ENCODE data around the gene BRD2. TPM values are rescaled to one million over a fixed set of nuclear protein-coding genes. Genes with fewer than 3 reads are reported as not detected.
"Not testable (repeated sequence)": the region's sequence is repeated elsewhere in the genome, so short reads cannot be mapped to it uniquely, and the experiment has no call there.

Gene BRD2
- total RNA-seq, 1 donor from 2014 or later = 312 TPM

GRCh38 chr6:32940656-32941213, 27.7 kb upstream of the BRD2 start, which contains the start of gene HLA-DMB:
TSS of gene HLA-DMB (minus strand) at chr6:32941028. CDS start at chr6:32940807, 221 bp downstream.
- Mint-ChIP-seq H3K27ac (ENCODE audit: unreplicated experiment) (peak within 1 kb of the TSS; percentile 48), H3K4me1 (peaks cover 6% of the 10 kb centered on the region), H3K4me3 (peak within 1 kb of the TSS; percentile 80), H3K36me3 (ENCODE audit: low read depth) (no peaks in the 10 kb centered on the region), H3K27me3 (ENCODE audit: low read depth) (peaks cover 56% of the 10 kb centered on the region), H3K9me3 (no peaks in the 10 kb centered on the region)
- no peak for DNase-seq (ENCODE audit: low read depth, low spot score)
- TF ChIP-seq, protein P1, sequence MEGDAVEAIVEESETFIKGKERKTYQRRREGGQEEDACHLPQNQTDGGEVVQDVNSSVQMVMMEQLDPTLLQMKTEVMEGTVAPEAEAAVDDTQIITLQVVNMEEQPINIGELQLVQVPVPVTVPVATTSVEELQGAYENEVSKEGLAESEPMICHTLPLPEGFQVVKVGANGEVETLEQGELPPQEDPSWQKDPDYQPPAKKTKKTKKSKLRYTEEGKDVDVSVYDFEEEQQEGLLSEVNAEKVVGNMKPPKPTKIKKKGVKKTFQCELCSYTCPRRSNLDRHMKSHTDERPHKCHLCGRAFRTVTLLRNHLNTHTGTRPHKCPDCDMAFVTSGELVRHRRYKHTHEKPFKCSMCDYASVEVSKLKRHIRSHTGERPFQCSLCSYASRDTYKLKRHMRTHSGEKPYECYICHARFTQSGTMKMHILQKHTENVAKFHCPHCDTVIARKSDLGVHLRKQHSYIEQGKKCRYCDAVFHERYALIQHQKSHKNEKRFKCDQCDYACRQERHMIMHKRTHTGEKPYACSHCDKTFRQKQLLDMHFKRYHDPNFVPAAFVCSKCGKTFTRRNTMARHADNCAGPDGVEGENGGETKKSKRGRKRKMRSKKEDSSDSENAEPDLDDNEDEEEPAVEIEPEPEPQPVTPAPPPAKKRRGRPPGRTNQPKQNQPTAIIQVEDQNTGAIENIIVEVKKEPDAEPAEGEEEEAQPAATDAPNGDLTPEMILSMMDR (conservative IDR thresholded peaks at IDR 0.05) = no peak

DNA sequence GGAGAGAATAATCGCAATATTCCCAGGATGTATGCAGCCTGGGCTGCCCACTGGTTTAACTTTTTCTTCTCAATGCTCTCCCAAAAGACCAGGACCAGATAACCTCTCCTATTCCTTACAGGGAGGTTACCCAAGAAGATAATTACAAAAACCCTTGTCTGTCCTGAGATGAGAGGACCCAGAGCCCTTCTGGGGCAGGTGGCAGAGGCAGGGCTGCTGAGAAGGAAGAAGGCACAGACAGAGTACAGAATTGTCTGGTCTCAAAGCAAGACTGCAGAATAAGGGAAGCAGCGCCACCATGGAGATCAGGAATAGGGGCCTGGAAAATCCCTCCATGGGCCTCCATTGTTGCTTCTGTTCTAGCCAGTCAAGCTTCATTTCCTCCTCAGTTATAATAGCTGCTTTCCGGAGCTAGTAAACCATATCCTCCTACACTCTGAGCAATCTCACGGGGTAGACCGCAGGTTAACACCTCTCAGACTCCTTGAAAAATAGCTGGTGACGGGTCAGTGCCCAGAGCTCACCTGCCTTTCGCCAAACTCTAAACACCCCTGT, 27.1 kb upstream of the BRD2 start:
- TF ChIP-seq, protein P1 (conservative IDR thresholded peaks at IDR 0.05) = no peak
- no peak for DNase-seq (ENCODE audit: low read depth, low spot score)
- Mint-ChIP-seq H3K36me3 (ENCODE audit: low read depth) (no peaks in the 10 kb centered on the region), H3K4me3 (no peak overlapping the region), H3K9me3 (no peaks in the 10 kb centered on the region), H3K4me1 (peaks cover 6% of the 10 kb centered on the region), H3K27me3 (ENCODE audit: low read depth) (peaks cover 50% of the 10 kb centered on the region), H3K27ac (ENCODE audit: unreplicated experiment) (no peak overlapping the region)

DNA sequence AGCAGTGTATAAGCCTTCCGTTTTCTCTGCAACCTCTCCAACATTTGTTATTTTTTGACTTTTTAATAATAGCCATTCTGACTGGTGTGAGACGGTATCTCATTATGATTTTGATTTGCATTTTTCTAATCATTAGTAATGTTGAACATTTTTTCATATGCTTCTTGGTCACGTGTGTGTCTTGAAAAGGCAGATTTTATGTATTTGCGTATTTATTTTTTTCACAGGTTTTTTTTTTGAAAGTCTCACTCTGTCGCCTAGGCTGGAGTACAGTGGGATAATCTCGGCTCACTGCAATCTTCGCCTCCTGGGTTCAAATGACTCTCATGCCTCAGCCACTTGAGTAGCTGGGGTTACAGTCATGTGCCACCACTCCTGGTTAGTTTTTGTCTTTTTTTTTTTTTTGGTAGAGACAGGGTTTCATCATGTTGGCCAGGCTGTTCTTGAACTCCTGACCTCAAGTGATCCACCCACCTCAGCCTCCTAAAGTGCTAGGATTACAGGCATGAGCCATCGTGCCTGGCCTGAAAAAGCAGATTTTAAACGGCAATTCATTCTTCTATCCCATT, 25.8 kb upstream of the BRD2 start:
- peaks cover 40% of the 10 kb centered on the region for H3K27me3 Mint-ChIP-seq (ENCODE audit: low read depth)
- not testable (repeated sequence) for H3K9me3 Mint-ChIP-seq; H3K36me3 Mint-ChIP-seq (ENCODE audit: low read depth); DNase-seq (ENCODE audit: low read depth, low spot score); H3K27ac Mint-ChIP-seq (ENCODE audit: unreplicated experiment); H3K4me1 Mint-ChIP-seq; H3K4me3 Mint-ChIP-seq

DNA sequence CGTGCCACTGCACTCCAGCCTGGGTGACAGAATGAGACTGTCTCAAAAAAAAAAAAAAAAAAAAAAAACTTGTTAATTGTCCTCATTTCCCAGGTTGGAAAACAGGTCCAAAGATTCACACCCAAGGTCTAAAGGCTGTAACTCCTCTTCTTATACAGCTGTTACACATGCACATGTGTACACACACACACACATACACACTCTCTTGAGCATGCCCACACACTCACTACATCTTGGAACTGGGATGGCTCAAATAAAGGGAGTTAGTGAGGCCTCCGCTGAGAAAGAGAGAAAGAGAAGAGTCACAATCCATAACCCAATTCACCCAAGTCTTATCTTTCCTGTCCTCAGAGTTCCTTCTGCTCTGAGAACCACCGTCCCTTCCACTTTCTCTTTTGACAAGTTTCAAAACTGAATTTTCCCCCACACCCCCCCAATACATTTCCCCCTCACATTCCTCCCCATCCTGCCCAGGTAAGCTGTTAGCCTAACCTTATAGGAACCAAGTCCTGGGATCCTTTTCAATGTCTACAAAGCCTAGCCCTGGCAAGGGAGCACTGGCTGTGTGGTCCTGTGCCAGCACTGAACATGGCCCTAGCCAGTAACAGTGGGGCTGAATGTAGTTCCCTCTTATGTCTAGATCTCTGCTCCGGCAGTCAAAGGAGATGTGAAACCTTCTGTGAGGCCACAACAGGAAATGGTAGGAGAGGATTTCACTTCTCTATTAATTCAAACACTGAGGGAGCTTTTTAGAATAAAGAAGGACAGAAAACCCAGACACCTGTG, 24.3 kb upstream of the BRD2 start:
- Mint-ChIP-seq H3K36me3 (ENCODE audit: low read depth) (no peaks in the 10 kb centered on the region), H3K4me1 (peaks cover 6% of the 10 kb centered on the region), H3K27me3 (ENCODE audit: low read depth) (peaks cover 41% of the 10 kb centered on the region), H3K4me3 (no peak overlapping the region), H3K9me3 (no peaks in the 10 kb centered on the region), H3K27ac (ENCODE audit: unreplicated experiment) (no peak overlapping the region)
- TF ChIP-seq, protein P1 (conservative IDR thresholded peaks at IDR 0.05) = no peak
- no peak for DNase-seq (ENCODE audit: low read depth, low spot score)

- Mint-ChIP-seq H3K4me3 (no peak overlapping the region), H3K27me3 (ENCODE audit: low read depth) (peaks cover 39% of the 10 kb centered on the region), H3K36me3 (ENCODE audit: low read depth) (no peaks in the 10 kb centered on the region), H3K4me1 (peaks cover 6% of the 10 kb centered on the region), H3K9me3 (no peaks in the 10 kb centered on the region), H3K27ac (ENCODE audit: unreplicated experiment) (no peak overlapping the region)
- no peak for DNase-seq (ENCODE audit: low read depth, low spot score)
- TF ChIP-seq, protein P1 (conservative IDR thresholded peaks at IDR 0.05) = no peak
Observed at GRCh38 chr6:32945108-32945760, 23.2 kb upstream of the BRD2 start.
